Superior temporal gyrus (tissue), 1 donor: ENCODE data around the gene CENPE.

Experiments used
- DNase-seq: peaks from one replicate; pipeline ENCODE4 v3.0.0-alpha.2; 2016; ENCODE audit errors: extremely low spot score

The CENPE gene

DNA sequence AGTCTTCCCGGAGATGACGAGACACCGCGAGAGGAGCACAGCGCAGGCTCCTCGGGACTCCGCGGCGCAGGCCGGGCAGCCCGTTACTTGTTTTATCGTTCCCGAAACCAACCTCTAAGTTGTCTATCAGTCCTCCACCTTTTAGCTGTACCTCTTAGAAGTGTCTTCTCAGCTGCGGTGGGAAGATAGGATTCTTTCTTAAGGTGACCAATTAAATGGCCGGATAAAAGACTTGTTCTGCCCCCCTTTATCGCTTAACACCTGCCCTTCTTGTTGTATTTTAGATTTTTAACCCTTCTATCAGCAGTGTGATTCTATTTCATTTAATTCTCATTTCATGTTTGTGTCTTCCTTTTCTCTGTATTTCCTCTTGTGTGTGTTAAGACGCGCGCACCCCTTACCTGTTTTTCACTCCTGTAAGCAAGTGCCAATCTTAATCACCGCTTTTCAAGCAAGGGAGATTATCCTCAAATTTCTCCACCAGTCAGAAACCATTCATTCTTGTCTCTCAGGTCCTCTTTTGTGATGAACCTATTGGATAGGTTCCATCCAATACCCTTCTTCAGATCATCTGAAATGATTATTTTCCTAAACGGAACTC lies 121.3 kb downstream of the CENPE start, which contains the start of gene SLC9B2:
TSS of gene SLC9B2 (minus strand) at position 15 of the 601 bp plus-strand sequence. CDS start 9,211 bp downstream, outside the sequence.
- DNase-seq: peak; percentile 63

DNA sequence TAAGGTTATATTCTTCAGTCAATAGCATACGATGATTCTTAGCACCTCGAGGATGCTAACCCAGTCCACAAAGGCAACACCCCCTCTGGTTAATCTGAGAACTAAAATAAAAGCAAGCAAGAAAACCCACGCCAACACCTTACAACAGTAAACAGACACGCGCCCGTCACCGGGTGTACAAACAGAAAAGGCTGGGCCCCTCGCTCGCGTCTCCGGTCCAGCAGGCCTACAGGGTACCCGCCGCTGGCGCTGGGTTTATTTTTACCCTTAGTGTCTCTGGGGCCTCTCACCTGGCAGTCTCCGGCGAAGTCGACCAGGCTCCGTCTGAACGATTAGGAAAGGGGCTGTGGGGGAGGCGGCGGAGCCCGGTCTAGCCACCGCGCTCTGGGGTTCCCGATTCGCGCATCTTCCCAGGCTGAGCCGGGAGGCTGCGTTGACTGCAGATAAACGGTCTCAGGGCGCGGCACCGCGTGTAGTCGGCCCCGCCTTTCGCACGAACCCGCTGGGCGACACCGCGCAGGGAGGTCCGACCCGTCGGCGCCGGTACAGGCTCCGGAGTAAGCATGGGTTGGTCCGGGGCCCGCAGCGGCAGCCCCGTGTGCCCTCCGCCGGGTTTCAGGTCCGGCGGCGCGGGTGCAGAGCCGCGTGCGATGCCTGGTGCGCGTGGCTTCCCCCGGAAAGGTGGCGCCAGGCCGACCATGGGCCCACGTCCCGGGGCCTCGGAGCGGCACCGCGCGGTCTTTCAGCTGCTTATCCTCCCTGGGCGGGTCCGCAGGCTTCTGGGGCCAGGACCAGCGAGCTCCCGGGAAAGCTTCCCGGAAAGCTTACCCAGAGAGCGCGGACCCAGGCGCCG lies 122.0 kb downstream of the CENPE start:
- DNase-seq: peak; percentile 56

DNA sequence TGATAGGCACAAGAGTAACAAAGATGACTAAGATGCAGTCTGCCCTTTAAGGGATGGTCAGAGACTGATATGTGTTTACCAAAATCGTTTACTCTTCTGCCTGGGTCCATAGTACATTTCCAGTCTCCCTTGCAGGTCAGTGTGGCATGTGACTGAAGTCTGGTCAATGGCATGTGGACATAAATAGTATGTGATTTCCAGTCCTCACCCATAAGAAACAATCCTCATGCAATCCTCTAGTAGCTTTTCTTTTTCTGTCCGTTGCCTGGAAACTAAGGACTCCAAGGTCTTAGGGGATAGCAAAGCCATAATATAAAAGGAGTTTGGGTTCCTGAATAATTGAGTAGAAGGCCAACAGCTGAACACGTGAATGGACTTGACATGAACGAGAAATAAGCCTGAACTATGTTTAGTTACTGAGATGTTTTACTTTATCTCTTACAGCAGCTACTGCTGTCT lies 122.7 kb downstream of the CENPE start:
- no peak for DNase-seq

DNA sequence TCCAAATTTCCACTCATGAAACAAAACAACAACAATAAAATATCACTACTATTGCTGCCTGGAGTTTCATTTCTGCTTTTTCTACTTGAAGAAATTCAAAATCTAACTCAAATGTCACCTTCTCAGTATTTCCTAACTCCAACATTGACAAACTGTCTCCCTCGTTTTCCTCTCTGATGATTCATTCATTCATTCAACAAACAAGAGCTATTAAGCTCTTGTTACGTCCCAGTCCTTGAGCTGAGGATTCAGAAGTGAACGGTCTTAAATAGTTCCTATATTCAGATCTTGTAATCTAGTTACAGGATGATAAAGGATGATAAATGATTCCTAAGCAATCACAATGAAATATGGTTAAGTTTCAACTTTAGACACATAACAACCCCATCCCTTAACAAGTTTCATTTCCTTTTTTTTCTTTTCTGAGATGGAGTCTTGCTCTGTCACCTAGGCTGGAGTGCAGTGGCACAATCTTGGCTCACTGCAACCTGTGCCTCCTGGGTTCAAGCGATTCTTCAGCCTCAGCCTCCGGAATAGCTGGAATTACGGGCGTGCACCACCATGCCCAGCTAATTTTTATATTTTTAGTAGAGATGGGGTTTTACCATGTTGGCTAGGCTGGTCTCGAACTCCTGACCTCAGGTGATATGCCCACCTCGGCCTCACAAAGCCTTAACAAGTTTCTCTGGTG lies 123.3 kb downstream of the CENPE start:
- no peak for DNase-seq

DNA sequence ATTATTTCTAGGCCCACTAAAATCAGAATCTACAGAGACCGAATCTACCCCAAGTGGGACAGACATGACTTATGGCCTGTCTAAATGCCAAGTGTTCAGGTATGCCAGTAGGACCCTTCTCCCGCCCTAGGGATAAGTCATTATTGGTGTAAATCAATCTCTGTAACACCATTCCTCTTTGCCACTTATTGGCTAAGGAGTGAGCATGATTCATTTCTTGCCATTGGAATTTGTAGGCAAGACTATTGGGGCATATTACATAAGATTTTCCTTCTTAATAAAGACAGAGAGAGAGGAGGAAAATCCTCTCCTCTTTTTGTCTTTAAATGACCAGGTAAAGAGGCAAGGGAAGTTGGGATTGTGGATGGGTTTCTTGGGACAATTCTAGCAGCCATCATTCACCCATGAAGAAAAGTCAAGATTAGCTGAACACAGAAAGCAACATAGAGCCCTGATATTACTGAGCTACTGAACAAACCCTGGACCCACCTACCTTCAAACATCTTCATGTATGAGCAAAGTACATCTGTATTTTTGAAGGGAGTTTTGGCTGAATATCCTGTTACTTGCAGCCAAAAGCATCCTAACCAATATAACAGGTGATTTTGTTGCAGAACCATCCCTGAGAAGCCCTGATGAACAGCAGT lies 124.2 kb downstream of the CENPE start:
- DNase-seq: no peak

DNA sequence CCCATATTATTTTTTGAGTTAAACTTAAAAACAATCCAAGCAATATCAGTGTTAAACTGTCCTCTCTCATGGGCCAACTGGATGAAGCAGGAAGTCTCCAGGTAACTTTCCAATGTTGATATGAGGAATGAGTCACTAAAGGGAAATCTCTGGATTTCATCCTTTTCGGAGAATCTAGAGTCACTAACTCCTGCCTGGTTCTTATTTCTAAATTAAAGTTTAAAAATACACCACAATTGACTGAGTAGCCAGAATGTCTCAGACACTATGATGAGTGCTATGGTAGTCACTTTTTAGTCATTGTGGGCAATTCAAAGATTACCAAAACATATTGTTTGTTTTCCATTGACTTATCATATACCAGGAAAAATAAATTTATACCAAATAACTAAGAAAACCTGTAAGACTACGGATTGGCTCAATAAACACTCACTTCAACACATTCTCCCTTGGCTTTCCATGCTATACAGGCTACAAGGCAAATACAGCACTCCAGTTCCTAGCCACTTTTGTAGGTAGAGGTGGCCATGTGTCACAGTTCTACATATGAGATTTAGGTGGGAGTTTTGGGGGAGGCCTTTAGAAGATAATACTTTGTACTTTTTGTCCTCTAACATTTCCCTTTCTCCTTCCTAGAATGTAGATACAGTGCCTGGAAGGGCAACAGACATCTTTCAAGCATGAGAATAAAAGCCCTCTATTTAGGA lies 130.1 kb downstream of the CENPE start:
- DNase-seq: no peak

DNA sequence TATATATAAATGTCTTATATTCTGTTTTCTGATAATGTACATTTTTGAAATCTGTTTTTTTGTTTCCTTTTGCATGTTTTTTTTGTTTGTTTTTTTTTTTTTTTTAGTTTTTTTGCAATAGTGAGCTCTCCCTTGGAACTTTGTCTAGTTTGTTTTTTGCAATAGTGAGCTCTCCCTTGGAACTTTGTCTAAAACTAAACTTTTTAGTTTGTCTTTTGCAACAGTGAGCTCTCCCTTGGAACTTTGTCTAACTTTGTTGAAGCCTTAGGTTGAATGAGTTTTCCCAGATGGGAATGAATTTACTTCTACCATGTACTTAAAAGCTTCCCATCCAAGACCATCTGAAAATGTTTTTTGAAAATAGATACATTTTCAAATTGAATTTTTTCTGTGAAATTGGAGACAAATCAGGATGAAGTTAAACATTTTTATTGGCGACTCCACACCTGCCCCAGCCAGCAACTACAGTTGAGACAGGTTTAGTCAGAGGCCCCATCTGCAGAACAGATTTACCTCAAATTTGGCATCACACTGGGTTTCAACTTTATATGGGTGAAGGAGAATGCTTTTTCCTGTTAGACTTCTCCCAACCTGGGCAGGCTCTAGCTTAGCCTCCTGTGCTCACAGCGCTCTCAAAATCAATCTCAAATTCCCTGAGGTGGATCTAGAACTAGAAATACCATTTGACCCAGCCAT lies 137.5 kb downstream of the CENPE start:
- no peak for DNase-seq
